GM12872 (cell line): Measurements from ENCODE around the gene SLC4A4.

Experiments used
- CTCF ChIP-seq: IDR thresholded peaks from 3 replicates; pipeline ENCODE4 v1.5.1; 2011; ENCODE audit warnings: low read depth, mild to moderate bottlenecking, low read length, moderate library complexity; ENCODE audit not compliant: insufficient read depth

SLC4A4 gene

GRCh38 chr4:71593311-71593710, 254.5 kb downstream of the SLC4A4 start:
- TF ChIP-seq CTCF, result no peak

GRCh38 chr4:71595576-71596108, 256.8 kb downstream of the SLC4A4 start:
- TF ChIP-seq CTCF, result no peak

GRCh38 chr4:71599578-71599977, 260.8 kb downstream of the SLC4A4 start:
- no peak for TF ChIP-seq CTCF

- TF ChIP-seq CTCF, result no peak
Observed at GRCh38 chr4:71602289-71602900, 263.6 kb downstream of the SLC4A4 start.

- TF ChIP-seq CTCF, result no peak
Observed at GRCh38 chr4:71604785-71605184, 266.0 kb downstream of the SLC4A4 start.

- no peak for TF ChIP-seq CTCF
Observed at GRCh38 chr4:71607109-71607508, 268.3 kb downstream of the SLC4A4 start.

GRCh38 chr4:71607780-71608677, 269.2 kb downstream of the SLC4A4 start:
- no peak for TF ChIP-seq CTCF
